ENCODE data around the gene NOD1. TPM values are rescaled to one million over a fixed set of nuclear protein-coding genes. Genes with fewer than 3 reads are reported as not detected.
A peak's percentile ranks its signal among the peaks of the same experiment; 100 is the strongest.
"Not testable (repeated sequence)": the region's sequence is repeated elsewhere in the genome, so short reads cannot be mapped to it uniquely, and the experiment has no call there.

The NOD1 gene
- total RNA-seq, 1 experiment from 2014 or later: 8.1 TPM

DNA sequence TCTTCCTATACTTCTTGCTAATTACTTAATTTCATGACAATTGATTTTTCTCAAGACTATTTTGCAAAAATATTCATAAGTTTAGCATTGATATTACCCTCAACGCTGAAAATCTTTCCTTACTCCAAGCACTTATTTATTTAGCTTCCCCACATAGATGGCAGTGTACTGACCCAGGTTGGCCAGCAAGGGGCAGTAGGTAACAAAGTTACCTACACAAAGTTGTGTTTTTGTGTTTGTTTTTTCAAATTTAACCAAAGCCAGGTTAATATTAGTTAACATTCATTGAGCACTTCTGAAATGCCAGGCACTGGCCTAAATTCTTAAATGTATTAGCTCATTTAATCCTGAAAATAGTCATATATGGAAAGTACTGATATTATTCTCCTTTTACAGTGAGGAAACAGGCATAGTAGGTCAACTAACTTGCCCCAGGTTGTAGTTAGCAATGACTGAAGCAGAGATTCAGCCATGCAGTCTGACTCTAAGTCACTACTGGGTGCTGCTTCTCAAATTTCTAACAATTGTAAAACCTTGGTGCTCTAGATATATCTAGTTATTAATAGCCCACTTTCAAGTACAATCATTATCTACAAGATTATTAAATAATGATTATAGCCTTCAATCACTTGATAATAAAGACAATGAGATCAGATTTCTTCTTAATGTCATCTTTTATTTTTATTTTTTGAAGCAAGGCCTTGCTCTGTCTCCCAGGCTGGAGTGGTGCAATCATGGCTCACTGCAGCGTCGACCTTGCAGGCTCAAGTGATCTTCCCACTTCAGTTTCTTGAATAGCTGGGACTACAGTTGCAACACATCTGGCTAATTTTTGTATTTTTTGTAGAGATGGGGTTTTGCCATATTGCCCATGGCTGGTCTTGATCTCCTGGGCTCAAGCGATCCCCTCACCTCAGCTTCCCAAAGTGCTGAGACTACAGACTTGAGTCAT lies 31.8 kb upstream of the NOD1 start:
- Histone ChIP-seq H3K36me3 (ENCODE audit: control insufficient read depth, insufficient read depth, low read length) (no peaks in the 10 kb centered on the region), H3K4me1 (ENCODE audit: control insufficient read depth, insufficient read depth, low read length) (peaks cover 2% of the 10 kb centered on the region; the same call in 1 of the 2 replicates), H3K9me3 (ENCODE audit: control insufficient read depth, insufficient read depth, low read depth, low read length) (no peaks in the 10 kb centered on the region), H3K27me3 (ENCODE audit: control insufficient read depth, insufficient read depth, low read length) (no peaks in the 10 kb centered on the region), H3K4me3 (ENCODE audit: low read depth in 2 of 2, low read length in 2 of 2) (no peak overlapping the region), H3K27ac (ENCODE audit: low read length) (no peak overlapping the region)
- TF ChIP-seq, protein P1, sequence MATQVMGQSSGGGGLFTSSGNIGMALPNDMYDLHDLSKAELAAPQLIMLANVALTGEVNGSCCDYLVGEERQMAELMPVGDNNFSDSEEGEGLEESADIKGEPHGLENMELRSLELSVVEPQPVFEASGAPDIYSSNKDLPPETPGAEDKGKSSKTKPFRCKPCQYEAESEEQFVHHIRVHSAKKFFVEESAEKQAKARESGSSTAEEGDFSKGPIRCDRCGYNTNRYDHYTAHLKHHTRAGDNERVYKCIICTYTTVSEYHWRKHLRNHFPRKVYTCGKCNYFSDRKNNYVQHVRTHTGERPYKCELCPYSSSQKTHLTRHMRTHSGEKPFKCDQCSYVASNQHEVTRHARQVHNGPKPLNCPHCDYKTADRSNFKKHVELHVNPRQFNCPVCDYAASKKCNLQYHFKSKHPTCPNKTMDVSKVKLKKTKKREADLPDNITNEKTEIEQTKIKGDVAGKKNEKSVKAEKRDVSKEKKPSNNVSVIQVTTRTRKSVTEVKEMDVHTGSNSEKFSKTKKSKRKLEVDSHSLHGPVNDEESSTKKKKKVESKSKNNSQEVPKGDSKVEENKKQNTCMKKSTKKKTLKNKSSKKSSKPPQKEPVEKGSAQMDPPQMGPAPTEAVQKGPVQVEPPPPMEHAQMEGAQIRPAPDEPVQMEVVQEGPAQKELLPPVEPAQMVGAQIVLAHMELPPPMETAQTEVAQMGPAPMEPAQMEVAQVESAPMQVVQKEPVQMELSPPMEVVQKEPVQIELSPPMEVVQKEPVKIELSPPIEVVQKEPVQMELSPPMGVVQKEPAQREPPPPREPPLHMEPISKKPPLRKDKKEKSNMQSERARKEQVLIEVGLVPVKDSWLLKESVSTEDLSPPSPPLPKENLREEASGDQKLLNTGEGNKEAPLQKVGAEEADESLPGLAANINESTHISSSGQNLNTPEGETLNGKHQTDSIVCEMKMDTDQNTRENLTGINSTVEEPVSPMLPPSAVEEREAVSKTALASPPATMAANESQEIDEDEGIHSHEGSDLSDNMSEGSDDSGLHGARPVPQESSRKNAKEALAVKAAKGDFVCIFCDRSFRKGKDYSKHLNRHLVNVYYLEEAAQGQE (IDR thresholded peaks at IDR 0.05; ENCODE audit: insufficient read depth in 1 of 2, low read depth in 2 of 2, low read length in 1 of 2): no peak
- TF ChIP-seq, protein P2, sequence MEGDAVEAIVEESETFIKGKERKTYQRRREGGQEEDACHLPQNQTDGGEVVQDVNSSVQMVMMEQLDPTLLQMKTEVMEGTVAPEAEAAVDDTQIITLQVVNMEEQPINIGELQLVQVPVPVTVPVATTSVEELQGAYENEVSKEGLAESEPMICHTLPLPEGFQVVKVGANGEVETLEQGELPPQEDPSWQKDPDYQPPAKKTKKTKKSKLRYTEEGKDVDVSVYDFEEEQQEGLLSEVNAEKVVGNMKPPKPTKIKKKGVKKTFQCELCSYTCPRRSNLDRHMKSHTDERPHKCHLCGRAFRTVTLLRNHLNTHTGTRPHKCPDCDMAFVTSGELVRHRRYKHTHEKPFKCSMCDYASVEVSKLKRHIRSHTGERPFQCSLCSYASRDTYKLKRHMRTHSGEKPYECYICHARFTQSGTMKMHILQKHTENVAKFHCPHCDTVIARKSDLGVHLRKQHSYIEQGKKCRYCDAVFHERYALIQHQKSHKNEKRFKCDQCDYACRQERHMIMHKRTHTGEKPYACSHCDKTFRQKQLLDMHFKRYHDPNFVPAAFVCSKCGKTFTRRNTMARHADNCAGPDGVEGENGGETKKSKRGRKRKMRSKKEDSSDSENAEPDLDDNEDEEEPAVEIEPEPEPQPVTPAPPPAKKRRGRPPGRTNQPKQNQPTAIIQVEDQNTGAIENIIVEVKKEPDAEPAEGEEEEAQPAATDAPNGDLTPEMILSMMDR (IDR thresholded peaks at IDR 0.05): peak; percentile 87; the same call in 1 of the 2 replicates
- no peak for TF ChIP-seq SIN3A (IDR thresholded peaks at IDR 0.05; ENCODE audit: borderline replicate concordance, insufficient read depth, low read depth, low read length)
- TF ChIP-seq POLR2AphosphoS5 (IDR thresholded peaks at IDR 0.05; ENCODE audit: low read depth, low read length): no peak
- TF ChIP-seq TCF7L2 (IDR thresholded peaks at IDR 0.05; ENCODE audit: low read depth, low read length): no peak
- CTCF ChIA-PET: interaction anchor here (0.6 to 0.7 kb wide), 2 partner anchors 54 to 1205 kb away, joined by 3 read pairs; no protein-coding TSS in a partner anchor
- no TSS peak for BruUV-seq (replicated peaks)
- in situ Hi-C loops (cut with HindIII; ENCODE audit: low pct_unique_long_range_greater_than_20kb, low sequenced_read_pairs): no loop called here
- intact Hi-C loops (cut with micrococcal nuclease; ENCODE audit: unreplicated experiment): loop anchor here (5.0 kb wide), 1 partner anchor 52 kb away; no protein-coding TSS in a partner anchor
- ATAC-seq (peak; percentile 67), DNase-seq (ENCODE audit: low read depth, low spot score) (peak; percentile 28)
- POLR2A ChIA-PET: interaction anchor here (1.0 kb wide), 1 partner anchor 88 kb away, joined by 3 read pairs; no protein-coding TSS in a partner anchor

DNA sequence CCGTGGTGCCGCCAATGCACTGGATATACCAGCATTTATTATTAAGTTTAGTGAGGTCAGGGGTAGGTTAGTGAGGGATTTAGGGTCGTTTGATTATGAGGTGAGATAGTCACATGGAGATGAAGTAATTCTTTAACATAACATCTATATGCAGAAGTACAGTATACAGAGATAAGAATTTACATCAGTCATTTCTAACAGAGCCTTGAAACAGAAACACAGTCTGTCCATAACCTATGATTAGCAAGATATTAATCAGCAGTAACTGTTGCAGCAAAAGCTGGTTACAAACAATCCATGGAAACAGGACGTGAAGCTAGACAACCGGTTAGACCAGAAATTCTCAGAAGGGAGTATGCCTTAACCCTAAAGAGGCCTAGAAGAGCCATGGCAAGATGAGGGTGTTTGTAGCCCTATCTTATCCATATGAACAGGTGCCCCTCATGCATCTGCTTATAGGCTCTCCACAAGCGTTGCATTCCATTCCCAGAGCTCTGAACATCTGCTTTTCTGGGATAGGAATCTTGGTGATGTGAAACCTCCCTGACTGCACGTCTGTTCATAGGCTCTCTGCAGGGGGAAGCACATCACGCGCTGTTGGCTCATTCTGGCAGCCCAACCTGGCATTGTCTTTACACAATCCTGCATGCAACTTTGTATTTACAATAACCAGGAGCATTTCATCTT lies 30.7 kb upstream of the NOD1 start:
- ATAC-seq; H3K27me3 ChIP-seq (ENCODE audit: control insufficient read depth, insufficient read depth, low read length); H3K27ac ChIP-seq (ENCODE audit: low read length); H3K9me3 ChIP-seq (ENCODE audit: control insufficient read depth, insufficient read depth, low read depth, low read length); H3K4me3 ChIP-seq (ENCODE audit: low read depth in 2 of 2, low read length in 2 of 2); in situ Hi-C loops (cut with HindIII; ENCODE audit: low pct_unique_long_range_greater_than_20kb, low sequenced_read_pairs); POLR2A ChIA-PET; BruUV-seq (replicated peaks); CTCF ChIA-PET; intact Hi-C loops (cut with micrococcal nuclease; ENCODE audit: unreplicated experiment); H3K4me1 ChIP-seq (ENCODE audit: control insufficient read depth, insufficient read depth, low read length); DNase-seq (ENCODE audit: low read depth, low spot score); H3K36me3 ChIP-seq (ENCODE audit: control insufficient read depth, insufficient read depth, low read length): not testable (repeated sequence)

DNA sequence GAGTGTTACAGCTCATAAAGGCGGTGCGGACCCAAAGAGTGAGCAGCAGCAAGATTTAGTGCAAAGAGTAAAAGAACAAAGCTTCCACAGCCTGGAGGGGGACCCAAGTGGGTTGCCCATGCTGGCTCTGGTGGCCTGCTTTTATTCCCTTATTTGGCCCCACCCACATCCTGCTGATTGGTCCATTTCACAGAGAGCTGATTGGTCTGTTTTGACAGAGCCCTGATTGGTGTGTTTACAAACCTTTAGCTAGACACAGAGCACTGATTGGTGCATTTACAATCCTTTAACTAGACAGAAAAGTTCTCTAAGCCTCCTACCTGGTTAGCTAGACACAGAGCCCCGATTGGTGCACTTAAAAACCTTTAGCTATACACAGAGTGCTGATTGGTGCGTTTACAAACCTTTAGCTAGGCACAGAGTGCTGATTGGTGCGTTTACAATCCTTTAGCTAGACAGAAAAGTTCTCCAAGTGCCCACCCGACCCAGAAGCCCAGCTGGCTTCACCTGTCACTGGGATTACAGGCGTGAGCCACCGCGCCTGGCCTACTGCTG lies 28.8 kb upstream of the NOD1 start:
- H3K36me3 ChIP-seq (ENCODE audit: control insufficient read depth, insufficient read depth, low read length); ATAC-seq; intact Hi-C loops (cut with micrococcal nuclease; ENCODE audit: unreplicated experiment); H3K27me3 ChIP-seq (ENCODE audit: control insufficient read depth, insufficient read depth, low read length); POLR2A ChIA-PET; CTCF ChIA-PET; BruUV-seq (replicated peaks); DNase-seq (ENCODE audit: low read depth, low spot score); H3K4me3 ChIP-seq (ENCODE audit: low read depth in 2 of 2, low read length in 2 of 2); in situ Hi-C loops (cut with HindIII; ENCODE audit: low pct_unique_long_range_greater_than_20kb, low sequenced_read_pairs); H3K27ac ChIP-seq (ENCODE audit: low read length); H3K9me3 ChIP-seq (ENCODE audit: control insufficient read depth, insufficient read depth, low read depth, low read length): not testable (repeated sequence)
- peaks cover 15% of the 10 kb centered on the region; the same call in 1 of the 2 replicates for H3K4me1 ChIP-seq (ENCODE audit: control insufficient read depth, insufficient read depth, low read length)
